Prostate gland (tissue), 2 donors: ENCODE results near the gene GAL3ST3.

Experiments used
- CTCF ChIP-seq, 4 experiments: fragments of 200-600 bp in 2 of 4; fragments of 450-650 bp in 2 of 4; sonication (generic) in 2 of 4; IDR thresholded peaks; 1 replicate in 3 of 4; 2 replicates in 1 of 4; pipeline ENCODE4 v1.5.1; 2016 to 2019; ENCODE audit warnings: antibody characterized with exemption in 4 of 4, mild to moderate bottlenecking in 2 of 4, moderate library complexity in 2 of 4
- POLR2A ChIP-seq: fragments of 450-650 bp; IDR thresholded peaks from one replicate; pipeline ENCODE4 v1.6.1; 2016; ENCODE audit warnings: antibody characterized with exemption, mild to moderate bottlenecking

DNA sequence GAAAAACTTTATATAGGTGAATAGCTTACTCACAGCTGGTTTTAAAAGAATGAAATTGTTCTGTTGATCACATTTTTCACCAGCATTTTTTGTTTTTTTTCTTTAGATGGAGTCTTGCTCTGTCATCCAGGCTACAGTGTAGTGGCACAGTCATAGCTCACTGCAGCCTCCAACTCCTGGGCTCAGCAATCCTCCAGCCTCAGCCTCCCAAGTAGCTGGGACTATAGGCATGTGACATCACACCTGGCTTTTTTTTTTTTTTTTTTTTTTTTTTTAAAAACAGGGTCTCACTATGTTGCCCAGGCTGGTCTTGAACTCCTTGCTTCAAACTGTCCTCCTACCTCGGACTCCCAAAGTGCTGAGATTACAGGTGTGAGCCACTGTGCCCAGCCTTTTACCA, 24.7 kb upstream of the GAL3ST3 start:
- TF ChIP-seq CTCF (IDR thresholded peaks at IDR 0.05) (no peak), POLR2A (no peak)
